Activated naive CD8-positive, alpha-beta T cell treated with anti-CD3 and anti-CD28 coated beads for 36 hours (primary cell): Measurements from ENCODE around the gene CELF3. TPM values are rescaled to one million over a fixed set of nuclear protein-coding genes. Genes with fewer than 3 reads are reported as not detected.
"Not testable (repeated sequence)": the region's sequence is repeated elsewhere in the genome, so short reads cannot be mapped to it uniquely, and the experiment has no call there.

Experiments
- DNase-seq: peaks from one replicate; pipeline ENCODE4 v3.0.0; 2021
- H3K27ac Mint-ChIP-seq: one replicate; pipeline ENCODE4 v1.8.0; 2022; ENCODE audit warnings: mild to moderate bottlenecking, moderate library complexity, mixed read lengths
- H3K27me3 Mint-ChIP-seq: one replicate; pipeline ENCODE4 v1.8.0; 2022; ENCODE audit warnings: mild to moderate bottlenecking, mixed read lengths
- H3K36me3 Mint-ChIP-seq: one replicate; pipeline ENCODE4 v1.8.0; 2021; ENCODE audit warnings: mild to moderate bottlenecking, mixed read lengths
- H3K4me1 Mint-ChIP-seq: one replicate; pipeline ENCODE4 v1.8.0; 2021; ENCODE audit warnings: mixed read lengths
- H3K4me3 Mint-ChIP-seq: one replicate; pipeline ENCODE4 v1.8.0; 2022; ENCODE audit warnings: mild to moderate bottlenecking, moderate library complexity, mixed read lengths
- H3K9me3 Mint-ChIP-seq: one replicate; pipeline ENCODE4 v1.8.0; 2022; ENCODE audit warnings: mixed read lengths
- total RNA-seq, 2 experiments: library from RNA; stranded (reverse); gene quantifications; one replicate each; pipeline ENCODE4 v1.2.3, GENCODE V29; 2021

The CELF3 gene
- not detected for total RNA-seq

- no peak within 1 kb of the TSS for H3K4me3 Mint-ChIP-seq
- no peak within 1 kb of the TSS for H3K27ac Mint-ChIP-seq
- no peaks in the 10 kb centered on the region for H3K9me3 Mint-ChIP-seq
- peaks cover 17% of the 10 kb centered on the region for H3K4me1 Mint-ChIP-seq
- H3K27me3 Mint-ChIP-seq: peaks cover 72% of the 10 kb centered on the region
- no peaks in the 10 kb centered on the region for H3K36me3 Mint-ChIP-seq
- DNase-seq: no peak
Measured at GRCh38 chr1:151716771-151717631, at the start of gene CELF3. TSS of gene CELF3 (minus strand) at chr1:151716803. CDS start at chr1:151716020, 783 bp downstream.

- Mint-ChIP-seq H3K4me1 (peaks cover 22% of the 10 kb centered on the region), H3K27me3 (no peaks in the 10 kb centered on the region), H3K27ac (peak overlapping the region; percentile 95), H3K9me3 (no peaks in the 10 kb centered on the region), H3K36me3 (peaks cover 14% of the 10 kb centered on the region), H3K4me3 (peak overlapping the region; percentile 91)
- DNase-seq: no peak
Measured at GRCh38 chr1:151763990-151764389, 47.4 kb upstream of the CELF3 start.

- H3K9me3 Mint-ChIP-seq: no peaks in the 10 kb centered on the region
- H3K27me3 Mint-ChIP-seq: no peaks in the 10 kb centered on the region
- peaks cover 20% of the 10 kb centered on the region for H3K4me1 Mint-ChIP-seq
- peak within 1 kb of the TSS; percentile 95 for H3K27ac Mint-ChIP-seq
- H3K4me3 Mint-ChIP-seq: peak within 1 kb of the TSS; percentile 91
- H3K36me3 Mint-ChIP-seq: peaks cover 14% of the 10 kb centered on the region
- peak; percentile 91 for DNase-seq
Measured at GRCh38 chr1:151762941-151763921, 46.6 kb upstream of the CELF3 start, which contains the start of gene MRPL9. TSS of gene MRPL9 (minus strand) at chr1:151763496. CDS start at chr1:151763479, 17 bp downstream.

- Mint-ChIP-seq H3K4me3 (no peak overlapping the region), H3K36me3 (peaks cover 14% of the 10 kb centered on the region), H3K27ac (peak overlapping the region; percentile 62), H3K27me3 (no peaks in the 10 kb centered on the region), H3K9me3 (no peaks in the 10 kb centered on the region), H3K4me1 (peaks cover 30% of the 10 kb centered on the region)
- DNase-seq: no peak
Measured at GRCh38 chr1:151760597-151761385, 44.2 kb upstream of the CELF3 start.

- Mint-ChIP-seq H3K4me1 (peaks cover 27% of the 10 kb centered on the region), H3K27ac (peak overlapping the region; percentile 48), H3K36me3 (peaks cover 14% of the 10 kb centered on the region), H3K4me3 (no peak overlapping the region), H3K27me3 (no peaks in the 10 kb centered on the region), H3K9me3 (no peaks in the 10 kb centered on the region)
- no peak for DNase-seq
Measured at GRCh38 chr1:151759241-151759640, 42.6 kb upstream of the CELF3 start.

GRCh38 chr1:151756291-151756690 is 39.7 kb upstream of the CELF3 start:
- no peak overlapping the region for H3K27ac Mint-ChIP-seq
- no peak overlapping the region for H3K4me3 Mint-ChIP-seq
- peaks cover 15% of the 10 kb centered on the region for H3K4me1 Mint-ChIP-seq
- H3K36me3 Mint-ChIP-seq: peaks cover 9% of the 10 kb centered on the region
- H3K9me3 Mint-ChIP-seq: no peaks in the 10 kb centered on the region
- no peaks in the 10 kb centered on the region for H3K27me3 Mint-ChIP-seq
- no peak for DNase-seq

- H3K27me3 Mint-ChIP-seq: peaks cover 12% of the 10 kb centered on the region
- no peak overlapping the region for H3K27ac Mint-ChIP-seq
- H3K9me3 Mint-ChIP-seq: peaks cover 3% of the 10 kb centered on the region
- H3K36me3 Mint-ChIP-seq: no peaks in the 10 kb centered on the region
- no peaks in the 10 kb centered on the region for H3K4me1 Mint-ChIP-seq
- H3K4me3 Mint-ChIP-seq: no peak overlapping the region
- DNase-seq: no peak
Measured at GRCh38 chr1:151741516-151741915, 24.9 kb upstream of the CELF3 start.

GRCh38 chr1:151739590-151740355 is 23.2 kb upstream of the CELF3 start:
- Mint-ChIP-seq H3K27me3 (no peaks in the 10 kb centered on the region), H3K9me3 (peaks cover 3% of the 10 kb centered on the region), H3K4me3 (no peak overlapping the region), H3K4me1 (no peaks in the 10 kb centered on the region), H3K36me3 (no peaks in the 10 kb centered on the region), H3K27ac (no peak overlapping the region)
- no peak for DNase-seq

- Mint-ChIP-seq H3K27ac (no peak overlapping the region), H3K4me1 (no peaks in the 10 kb centered on the region), H3K36me3 (no peaks in the 10 kb centered on the region), H3K9me3 (peaks cover 3% of the 10 kb centered on the region), H3K4me3 (no peak overlapping the region), H3K27me3 (peaks cover 3% of the 10 kb centered on the region)
- DNase-seq: no peak
Measured at GRCh38 chr1:151737479-151737878, 20.9 kb upstream of the CELF3 start.

GRCh38 chr1:151737026-151737425 is 20.4 kb upstream of the CELF3 start:
- no peak overlapping the region for H3K27ac Mint-ChIP-seq
- no peaks in the 10 kb centered on the region for H3K4me1 Mint-ChIP-seq
- H3K9me3 Mint-ChIP-seq: peaks cover 3% of the 10 kb centered on the region

GRCh38 chr1:151733995-151734394 is 17.4 kb upstream of the CELF3 start:
- H3K4me1 Mint-ChIP-seq, H3K9me3 Mint-ChIP-seq, DNase-seq, H3K4me3 Mint-ChIP-seq, H3K36me3 Mint-ChIP-seq, H3K27ac Mint-ChIP-seq: not testable (repeated sequence)
- H3K27me3 Mint-ChIP-seq: peaks cover 14% of the 10 kb centered on the region

More at GRCh38 chr1:151737026-151737425, 20.4 kb upstream of the CELF3 start:
- H3K27me3 Mint-ChIP-seq: peaks cover 5% of the 10 kb centered on the region
- H3K36me3 Mint-ChIP-seq: no peaks in the 10 kb centered on the region
- no peak overlapping the region for H3K4me3 Mint-ChIP-seq
- DNase-seq: no peak

GRCh38 chr1:151733126-151733525 is 16.5 kb upstream of the CELF3 start:
- DNase-seq: no peak
- Mint-ChIP-seq H3K36me3 (no peaks in the 10 kb centered on the region), H3K27me3 (peaks cover 23% of the 10 kb centered on the region), H3K4me1 (no peaks in the 10 kb centered on the region), H3K4me3 (no peak overlapping the region), H3K9me3 (peaks cover 3% of the 10 kb centered on the region), H3K27ac (no peak overlapping the region)

- Mint-ChIP-seq H3K4me3 (no peak overlapping the region), H3K9me3 (no peaks in the 10 kb centered on the region), H3K4me1 (no peaks in the 10 kb centered on the region), H3K36me3 (no peaks in the 10 kb centered on the region), H3K27ac (no peak overlapping the region), H3K27me3 (peaks cover 50% of the 10 kb centered on the region)
- no peak for DNase-seq
Measured at GRCh38 chr1:151729966-151730291, 13.3 kb upstream of the CELF3 start.
